GM19240 (cell line): ENCODE results near the gene ERC2.
"Not testable (repeated sequence)": the region's sequence is repeated elsewhere in the genome, so short reads cannot be mapped to it uniquely, and the experiment has no call there.

Source experiments
- DNase-seq: peaks from one replicate; pipeline ENCODE4 v3.0.0; 2011; ENCODE audit warnings: low spot score; ENCODE audit not compliant: insufficient read length

The ERC2 gene

DNA sequence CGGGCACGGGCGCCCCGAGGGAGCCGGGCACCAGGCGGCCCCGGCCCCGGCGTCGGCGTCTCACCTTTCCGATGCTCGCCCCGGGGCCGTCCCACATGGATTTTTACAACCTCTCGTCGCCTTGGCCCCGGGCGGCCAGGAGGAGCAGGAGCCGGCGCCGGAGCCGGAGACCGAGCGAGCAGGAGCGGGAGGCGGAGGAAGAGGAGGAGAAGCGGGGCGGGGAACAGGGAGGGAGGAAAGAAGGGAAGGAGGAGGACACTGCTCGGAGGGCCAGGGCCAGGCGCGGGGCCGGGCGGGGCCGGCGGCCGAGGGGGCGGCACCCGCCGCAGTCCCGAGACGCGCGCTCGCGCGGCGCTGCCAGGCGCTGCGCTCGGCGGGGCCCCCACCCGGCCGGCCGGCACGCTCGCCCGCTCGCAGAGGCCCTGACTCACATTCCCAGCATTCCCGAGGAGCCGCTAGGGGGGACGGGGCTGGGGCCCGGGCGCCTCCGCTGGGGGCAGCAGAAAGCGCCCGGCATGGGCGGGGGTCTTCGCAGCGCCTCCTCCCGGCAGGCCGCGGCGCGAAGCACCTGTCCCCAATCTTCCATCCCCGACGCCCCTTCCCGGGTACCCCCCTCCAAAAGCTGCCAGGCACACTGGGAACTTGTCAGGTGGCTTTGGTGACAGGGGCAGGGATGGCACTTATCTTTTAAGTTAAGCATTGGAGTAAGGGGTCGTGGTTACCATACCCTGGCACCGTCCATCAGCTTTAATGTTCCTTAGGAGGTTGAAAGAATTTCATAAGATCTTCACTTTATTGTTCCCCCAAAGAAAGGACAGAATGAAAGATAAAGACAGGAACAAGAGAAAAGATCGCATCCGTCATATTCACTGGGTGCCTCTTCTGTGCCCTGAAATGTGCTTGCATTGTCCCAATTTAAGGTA, at the start of gene ERC2:
ERC2 (minus strand) TSS at position 284 of the 923 bp plus-strand sequence.
- DNase-seq: no peak

DNA sequence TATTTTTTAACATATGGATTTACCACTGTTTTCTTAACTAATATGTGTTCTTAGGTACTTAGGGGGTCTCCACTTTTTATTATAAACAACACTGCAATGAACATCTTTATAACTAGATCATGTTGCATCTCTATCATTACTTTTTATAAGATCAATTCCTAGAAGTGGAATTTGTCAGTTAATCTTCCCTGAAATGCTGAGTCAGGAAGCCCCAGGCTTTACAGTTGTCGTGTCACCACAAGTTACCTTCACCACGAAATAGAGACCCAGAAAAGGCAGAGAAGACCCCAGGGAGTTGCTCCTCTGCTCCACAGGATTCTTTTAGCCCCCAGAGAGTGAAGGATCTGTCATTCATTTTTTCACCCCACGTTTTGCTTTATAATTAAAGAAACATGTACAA, 34.5 kb upstream of the ERC2 start:
- no peak for DNase-seq

DNA sequence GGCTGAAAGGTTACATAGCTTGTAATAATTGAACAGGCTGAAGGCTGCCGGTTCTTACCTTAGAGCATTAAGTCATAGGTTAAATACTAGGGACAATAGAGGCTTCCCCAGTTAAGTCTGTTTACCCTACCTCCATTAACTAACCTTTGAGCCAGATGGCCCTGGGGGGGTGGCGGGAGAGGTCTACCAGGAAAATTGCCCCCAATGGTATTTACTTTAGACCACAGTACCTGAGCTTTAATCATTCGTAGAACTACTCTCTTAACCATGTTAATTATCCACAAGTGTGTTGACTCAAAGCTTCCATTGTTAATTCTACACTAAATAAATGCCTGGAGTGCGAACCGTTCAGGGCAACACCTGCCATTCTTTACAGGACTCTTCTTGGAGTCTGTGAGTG, 28.1 kb upstream of the ERC2 start:
- not testable (repeated sequence) for DNase-seq

DNA sequence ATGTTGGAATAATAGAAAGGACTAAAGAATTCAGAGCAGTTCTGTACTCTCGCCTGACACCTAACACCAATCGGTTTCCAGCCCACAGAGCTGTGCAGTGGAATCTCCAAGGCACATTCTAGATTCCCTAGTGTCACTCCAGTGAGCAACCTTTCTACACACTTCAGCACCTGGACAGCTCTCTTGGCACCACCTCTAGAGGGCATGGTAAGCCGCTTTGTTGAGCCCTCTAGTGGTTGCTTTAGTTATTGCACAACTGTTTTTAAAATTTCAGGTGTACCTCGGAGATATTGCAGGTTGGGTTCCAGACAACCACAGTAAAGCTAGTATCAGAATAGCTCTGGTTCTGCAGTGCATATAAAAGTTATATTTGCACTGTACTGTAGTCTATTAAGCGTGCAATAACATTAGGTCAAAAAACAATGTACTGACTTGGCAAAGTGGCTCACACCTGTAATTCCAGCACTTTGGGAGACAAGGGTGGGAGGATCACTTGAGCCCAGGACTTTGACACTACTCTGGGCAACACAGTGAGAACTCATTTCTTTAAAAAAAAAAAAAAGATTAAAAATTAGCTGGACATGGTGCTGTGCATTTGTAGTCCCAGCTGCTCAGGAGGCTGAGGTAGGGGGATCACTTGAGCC, 26.5 kb upstream of the ERC2 start:
- peak; percentile 90 for DNase-seq

DNA sequence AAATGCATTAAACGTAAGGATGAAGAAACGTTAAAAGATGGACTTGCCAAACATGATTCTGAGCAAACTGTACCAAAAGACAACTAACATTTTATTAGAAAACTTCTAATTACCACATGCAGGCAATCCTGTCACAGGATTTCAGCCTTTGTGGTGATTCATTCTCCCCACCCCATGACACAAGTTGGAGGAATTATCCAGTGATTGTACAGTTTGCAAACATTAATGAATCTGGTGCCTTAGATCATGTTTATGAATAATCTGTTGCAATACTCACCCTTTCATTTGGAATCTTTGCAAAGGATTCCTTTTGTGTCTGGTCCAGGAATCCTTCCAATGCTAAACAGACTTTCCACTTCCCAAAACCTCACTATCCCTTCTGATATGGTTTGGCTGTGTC, 23.3 kb upstream of the ERC2 start:
- DNase-seq: no peak

DNA sequence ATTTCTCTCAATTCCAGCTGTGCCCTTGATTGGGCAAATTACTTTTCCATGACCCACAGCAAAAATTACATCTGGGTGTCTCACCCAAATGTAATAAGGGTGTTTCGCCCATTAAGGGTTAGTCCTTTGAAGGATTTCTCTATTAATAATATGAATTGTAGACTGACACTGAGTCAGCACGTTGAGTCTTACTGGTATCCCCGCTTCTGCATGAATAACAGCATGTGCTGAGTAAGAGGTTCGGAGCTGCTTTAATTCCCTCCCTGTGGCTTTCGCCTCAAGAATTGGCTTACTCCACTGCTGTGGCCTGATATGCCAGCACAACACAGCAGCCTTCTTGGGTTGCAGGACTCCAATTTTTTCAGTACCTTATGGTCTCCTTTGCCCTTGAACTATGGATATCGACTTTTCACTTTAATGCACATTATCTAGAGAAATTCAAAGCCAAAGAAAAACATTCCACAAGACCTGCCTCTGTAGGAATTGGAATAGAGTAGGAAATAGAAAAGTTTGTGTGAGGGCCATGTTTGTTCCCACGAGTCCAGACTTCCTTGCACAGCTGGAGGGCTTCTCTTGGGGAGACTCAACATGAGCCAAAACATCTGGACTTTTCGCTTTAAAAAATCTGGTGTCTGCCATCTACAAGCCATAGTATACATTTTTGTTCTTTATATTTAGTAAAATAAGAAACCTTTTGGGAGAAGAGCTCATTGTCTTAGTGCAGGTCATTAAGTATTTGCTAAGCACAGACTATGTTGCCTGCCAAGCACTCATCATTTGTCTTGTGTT, 20.7 kb upstream of the ERC2 start:
- DNase-seq: no peak

DNA sequence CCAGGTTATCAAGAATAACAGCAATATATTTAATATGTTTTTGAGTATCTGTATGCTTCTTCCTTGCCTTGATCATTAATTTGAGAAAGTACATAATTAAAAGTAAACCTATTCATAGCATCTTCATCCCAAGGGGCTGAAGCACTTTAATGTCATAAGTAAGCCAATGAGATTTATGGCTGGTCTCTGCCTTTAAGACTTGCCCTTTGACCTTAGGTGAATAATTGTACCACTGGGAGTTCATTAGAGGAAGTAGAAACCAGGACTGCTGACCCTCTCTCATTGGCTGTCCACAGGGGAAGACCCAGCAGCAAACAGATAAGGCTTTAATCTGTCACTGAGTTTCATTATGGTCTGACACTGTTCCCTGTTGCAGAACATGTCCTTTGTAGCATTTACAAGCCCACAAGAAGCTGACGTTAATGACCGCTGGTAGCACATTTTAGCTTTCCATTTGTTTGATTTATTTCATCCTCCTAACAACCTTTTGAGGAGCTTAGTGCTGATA, 16.3 kb upstream of the ERC2 start:
- DNase-seq: no peak

DNA sequence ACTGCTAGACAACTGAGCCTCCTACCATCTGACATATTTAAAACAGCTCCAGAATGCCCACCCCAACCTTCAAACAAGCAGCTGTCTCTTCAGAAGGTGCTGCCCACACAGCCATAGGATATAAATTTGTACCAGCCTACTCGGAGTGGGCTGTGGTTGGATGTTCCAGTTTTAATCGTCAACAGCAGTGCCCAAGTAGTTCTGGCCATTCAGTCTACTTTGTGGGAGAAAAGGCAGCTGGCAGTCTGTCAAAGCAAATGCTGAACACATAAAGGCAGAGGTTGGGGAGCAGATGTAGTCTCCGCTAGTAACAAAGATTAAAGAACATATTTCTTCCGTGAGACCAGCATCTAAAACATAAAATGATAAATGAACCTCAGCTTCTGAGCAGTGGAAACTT, 15.9 kb upstream of the ERC2 start:
- no peak for DNase-seq

DNA sequence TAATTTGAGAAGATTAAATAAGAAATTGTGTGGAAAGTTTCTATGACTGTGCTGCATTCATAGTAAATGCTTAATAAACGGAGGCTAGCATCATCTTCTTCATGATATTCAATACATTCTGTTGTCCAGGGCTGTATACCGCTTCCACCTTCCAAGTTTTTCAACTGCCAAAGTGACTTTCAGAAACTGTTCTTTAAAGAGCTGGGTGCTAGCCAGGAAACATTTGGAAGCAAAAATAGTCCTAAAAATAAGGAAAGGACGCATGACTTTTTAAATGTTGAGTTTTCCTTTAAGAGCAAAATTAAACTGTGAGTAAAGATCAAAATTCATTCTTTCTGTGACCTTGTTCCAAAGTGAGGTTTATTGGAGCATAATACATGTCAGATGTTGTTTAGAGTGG, 9.4 kb upstream of the ERC2 start:
- no peak for DNase-seq

DNA sequence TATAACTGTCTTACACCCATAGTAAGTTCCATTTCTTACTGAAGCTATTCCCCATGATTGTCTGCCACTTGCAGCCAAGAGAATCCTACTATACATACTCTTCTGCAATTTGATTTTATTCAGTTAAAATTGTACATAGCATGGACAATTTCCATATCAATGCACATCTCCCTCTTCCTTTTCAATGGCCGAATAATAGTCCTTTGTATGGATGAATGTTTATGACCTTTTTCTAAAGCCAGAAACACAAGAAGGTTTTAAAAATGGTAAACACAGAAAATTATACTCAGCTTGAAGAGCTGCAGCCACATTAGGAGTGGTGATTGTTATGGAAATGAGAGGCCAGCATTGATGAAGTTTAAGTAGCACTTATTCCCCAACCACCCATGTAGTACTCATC, 8.5 kb upstream of the ERC2 start:
- no peak for DNase-seq

DNA sequence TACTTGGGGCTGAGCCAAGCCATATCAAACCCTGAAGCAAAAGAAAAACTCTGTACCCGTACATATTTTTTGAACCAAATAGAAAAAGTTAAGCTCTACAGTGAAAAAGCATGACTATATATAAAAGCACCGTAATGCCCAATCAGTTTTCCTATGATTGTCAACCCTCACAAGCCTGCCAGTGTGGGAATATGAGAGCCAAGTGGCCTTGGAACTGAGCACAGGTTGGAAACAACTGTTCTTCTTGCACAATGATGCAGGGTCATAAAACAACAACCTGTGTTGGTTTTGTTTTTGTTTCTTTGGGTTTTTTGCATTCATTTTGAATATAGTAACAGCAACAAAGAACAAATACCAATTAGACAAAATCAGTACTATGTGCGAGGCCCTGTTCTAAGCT, 3.5 kb upstream of the ERC2 start:
- no peak for DNase-seq

DNA sequence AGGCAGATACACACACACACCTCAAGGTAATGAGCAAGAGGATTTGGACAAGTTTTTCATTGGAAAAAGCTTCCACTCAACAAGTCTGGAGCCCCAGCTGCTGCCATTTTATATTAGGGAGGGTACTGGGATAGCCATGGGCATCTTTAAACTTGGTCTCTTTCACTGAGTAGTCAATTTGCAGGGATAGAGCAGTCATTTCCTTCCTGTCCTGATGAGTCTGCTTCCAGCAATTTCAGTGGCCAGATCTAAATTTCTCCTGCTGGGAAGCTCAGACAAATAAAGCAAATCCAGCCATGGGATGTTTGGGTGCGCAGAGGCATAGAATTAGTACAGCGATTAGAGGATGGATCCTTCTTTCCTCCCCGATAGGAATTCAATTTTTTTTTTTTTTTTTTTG, 874 bp upstream of the ERC2 start:
- no peak for DNase-seq

DNA sequence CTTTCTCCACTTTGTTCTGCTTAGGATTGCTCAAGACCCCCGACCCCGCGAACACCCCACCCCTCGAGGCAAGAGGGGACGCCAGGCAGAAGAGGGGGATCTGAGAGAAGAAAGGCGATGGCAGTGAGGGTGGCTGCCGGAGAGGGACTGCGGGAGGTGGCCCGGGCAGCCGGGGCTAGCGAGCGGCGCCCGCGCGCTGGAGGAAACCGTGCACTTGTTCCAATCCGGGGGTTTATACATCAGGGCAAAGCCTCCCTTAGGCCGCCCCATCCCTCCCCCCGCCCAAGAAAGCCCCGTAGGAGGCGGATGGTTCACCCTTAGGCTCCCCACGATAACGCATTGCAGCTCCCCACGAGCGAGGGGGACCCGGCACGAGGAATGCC, 475 bp downstream of the ERC2 start:
- DNase-seq: no peak

DNA sequence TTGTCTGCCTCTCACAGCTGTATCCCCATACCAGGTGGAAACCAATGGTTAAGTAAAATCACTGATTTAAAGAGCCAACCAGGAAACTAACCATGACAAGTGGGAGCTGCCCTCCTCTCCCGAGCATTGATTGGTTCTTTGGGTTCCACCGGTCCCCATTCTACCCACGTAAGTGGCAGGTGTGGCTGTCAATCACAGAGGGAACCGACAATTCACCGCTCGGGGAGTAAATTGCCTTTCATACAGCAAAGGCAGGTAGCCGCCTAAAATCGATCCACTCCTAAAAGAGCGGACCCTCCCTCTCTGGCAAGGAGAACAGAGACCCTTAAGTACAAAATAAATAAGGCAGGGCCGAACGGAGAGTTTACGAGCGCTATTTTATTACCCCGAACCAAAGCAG, 1.2 kb downstream of the ERC2 start:
- no peak for DNase-seq

DNA sequence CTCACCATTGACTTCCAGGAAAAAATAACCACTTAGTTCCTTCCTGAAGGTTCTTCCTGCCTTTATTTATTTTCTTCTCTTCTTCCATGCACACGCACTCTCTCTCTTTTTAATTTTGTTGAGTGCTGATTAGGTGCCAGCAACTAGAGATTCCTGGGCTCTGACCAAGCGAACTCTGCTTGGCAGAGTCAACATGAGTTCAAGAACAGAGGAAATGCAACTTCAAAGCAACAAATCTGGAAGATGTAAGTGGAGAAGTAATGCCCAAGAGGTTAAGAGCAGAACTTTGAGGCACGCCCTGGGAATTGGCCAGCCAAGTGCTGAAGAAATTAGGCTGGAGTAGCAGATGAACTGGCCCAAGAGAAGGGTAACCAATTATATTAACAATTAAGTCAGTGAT, 8.5 kb downstream of the ERC2 start:
- DNase-seq: no peak

DNA sequence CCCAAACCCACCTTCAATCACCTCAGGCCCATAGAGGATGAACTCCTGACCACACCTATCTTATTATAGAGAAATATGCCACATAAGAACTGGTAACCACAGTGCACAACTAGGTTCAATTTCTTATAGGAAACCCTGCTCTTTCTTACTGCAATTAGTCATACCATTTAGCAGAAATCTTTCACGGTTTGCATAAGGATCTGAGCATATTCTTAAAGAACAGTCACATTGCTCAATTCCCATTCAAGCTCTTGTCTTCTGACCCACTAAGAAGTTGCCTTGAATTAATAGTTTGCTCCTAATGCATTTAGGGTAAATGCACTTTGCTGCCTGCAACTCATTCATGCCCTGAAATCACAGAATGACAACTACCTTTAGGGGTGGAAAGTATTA, 9.2 kb downstream of the ERC2 start:
- DNase-seq: no peak

DNA sequence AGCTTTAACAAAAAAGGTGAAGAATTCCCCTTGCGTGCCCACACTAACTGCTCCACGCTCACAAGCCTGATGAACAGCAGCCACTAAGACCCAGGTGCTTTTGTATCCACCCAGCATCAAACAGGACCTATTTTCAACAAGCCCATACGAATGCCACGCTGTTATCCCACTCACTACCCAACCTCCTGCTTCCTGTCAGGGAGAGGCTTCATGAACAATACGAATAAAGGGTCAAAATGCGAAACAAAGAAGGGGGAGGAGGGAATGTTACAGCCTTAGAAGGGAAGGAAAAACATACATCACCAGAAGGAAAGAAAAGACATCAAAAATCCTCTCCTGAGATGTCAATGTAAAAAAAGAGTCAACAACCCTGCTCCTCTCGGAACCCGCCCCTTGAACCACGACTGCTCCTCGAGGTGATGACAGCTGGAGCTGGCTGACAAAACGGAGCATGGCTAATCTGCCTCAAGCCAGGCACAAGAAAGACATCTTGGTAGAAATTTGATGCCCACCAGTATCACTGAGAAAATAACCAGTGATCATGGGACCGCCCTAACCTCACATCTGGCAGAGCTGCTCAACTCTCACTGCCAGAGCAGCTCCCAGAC, 9.7 kb downstream of the ERC2 start:
- no peak for DNase-seq

DNA sequence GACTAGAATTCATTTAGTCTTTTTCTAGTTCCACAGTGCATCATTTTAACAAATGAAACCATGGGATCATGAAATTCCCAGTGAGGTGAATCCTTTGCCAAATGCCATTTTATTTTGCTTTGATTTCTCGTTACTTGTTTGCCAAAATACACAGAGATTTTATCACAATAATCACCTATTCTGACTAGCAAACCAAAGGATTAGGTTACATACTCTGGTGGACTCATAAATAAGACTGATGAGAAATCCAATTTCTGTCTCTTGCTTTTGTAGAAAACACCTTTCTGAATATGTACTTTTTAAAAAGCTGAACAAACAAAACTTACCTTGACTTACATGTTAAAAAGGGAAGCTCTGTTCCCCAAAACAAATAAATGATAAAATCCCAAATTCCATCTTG, 12.2 kb downstream of the ERC2 start:
- no peak for DNase-seq

DNA sequence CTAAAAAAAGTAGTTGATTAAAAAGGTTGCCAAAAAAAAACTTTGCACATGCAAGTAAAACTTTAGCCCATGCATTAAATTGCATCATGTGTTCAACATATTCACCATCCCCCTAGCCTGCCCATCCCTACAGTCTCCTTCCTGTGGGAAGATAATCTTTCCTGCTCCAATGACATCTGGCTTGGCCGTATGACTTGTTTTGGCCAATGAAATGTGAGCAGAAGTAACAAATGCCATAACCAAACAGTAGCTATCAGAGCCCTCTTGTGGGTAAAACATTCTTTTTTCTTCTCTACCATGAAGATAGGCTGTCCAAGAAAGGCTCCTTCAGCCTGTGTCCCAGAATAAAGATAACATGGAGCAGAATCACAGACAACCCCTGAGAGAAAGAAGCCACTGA, 15.3 kb downstream of the ERC2 start:
- DNase-seq: no peak

DNA sequence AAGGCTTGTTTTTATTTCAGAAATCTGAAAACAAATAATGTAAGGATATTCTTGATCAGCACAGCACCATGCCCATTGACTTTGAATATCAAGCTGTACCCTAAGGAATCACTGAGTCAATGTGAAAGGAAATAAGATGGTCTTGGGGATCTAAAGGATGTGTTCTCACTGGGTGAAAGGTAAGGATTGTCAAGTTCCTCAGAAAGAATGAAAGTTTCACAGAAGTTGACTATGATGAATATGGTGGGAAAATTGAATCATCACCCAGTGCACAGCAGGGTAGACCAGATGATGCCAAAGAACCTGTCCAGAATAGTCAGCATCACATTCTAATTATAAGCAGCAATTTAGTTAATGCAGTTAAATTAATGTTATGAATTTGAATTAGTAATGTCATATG, 16.2 kb downstream of the ERC2 start:
- no peak for DNase-seq

DNA sequence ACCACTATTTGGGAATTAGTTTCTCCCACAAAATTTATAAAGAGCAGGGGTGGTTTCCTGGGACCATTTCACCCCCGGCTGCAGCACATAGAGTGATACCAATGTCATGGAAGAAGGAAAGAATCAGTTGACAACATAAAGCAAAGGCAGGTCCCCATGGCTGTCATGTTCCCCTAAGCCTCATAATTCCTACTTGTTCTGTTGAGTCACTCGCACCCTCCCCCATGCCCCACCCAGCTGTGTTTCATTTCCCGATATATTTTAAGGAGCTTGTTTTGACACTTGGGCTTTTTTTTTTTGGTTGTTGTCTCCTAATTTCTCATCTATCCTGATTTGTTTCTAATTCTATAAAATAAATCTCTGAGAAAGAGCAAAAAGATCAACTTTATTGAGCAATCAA, 24.9 kb downstream of the ERC2 start:
- DNase-seq: no peak

DNA sequence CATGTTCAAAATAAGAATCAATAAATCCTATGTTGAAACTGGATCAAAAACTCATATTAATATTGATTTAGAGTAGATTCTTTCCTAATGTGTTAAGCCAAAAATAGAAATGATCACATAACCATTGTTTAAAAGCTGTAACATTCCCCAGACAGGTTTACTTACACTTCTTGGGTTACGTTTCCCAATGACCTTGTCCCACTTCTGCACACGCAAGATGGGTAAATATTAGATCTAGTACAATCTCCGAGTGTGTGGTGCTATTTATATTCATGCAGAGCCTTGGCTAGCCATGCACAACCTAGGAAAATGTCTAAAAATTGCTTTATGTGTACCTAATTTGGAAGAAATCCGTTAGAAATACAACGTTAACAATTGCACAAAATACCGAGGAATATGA, 39.6 kb downstream of the ERC2 start:
- no peak for DNase-seq
